ENCODE data around the gene FGD3.

FGD3 gene

GRCh38 chr9:93033531-93033930 lies 86.2 kb downstream of the FGD3 start:
- no peak overlapping the region for H3K4me3 ChIP-seq (ENCODE audit: low read depth, low read length)
- TF ChIP-seq CTCF (IDR thresholded peaks at IDR 0.05; ENCODE audit: low read depth, low read length, missing control alignments), result no peak
- in situ Hi-C loops (cut with HindIII; ENCODE audit: low pct_ligation_motif_present, low sequenced_read_pairs), result no loop called here
- no peaks in the 10 kb centered on the region for H3K36me3 ChIP-seq (replicated peaks)
- DNase-seq, result no peak
- no peak overlapping the region for H3K27ac ChIP-seq
- H3K27me3 ChIP-seq (replicated peaks), result no peaks in the 10 kb centered on the region

GRCh38 chr9:93035106-93035660 lies 87.9 kb downstream of the FGD3 start:
- H3K27ac ChIP-seq, result no peak overlapping the region
- H3K27me3 ChIP-seq (replicated peaks), result no peaks in the 10 kb centered on the region
- no peak for DNase-seq
- in situ Hi-C loops (cut with HindIII; ENCODE audit: low pct_ligation_motif_present, low sequenced_read_pairs), result no loop called here
- no peak for TF ChIP-seq CTCF (IDR thresholded peaks at IDR 0.05; ENCODE audit: low read depth, low read length, missing control alignments)
- H3K4me3 ChIP-seq (ENCODE audit: low read depth, low read length), result no peak overlapping the region
- no peaks in the 10 kb centered on the region for H3K36me3 ChIP-seq (replicated peaks)

- Histone ChIP-seq H3K27me3 (replicated peaks) (no peaks in the 10 kb centered on the region), H3K36me3 (replicated peaks) (no peaks in the 10 kb centered on the region), H3K27ac (no peak overlapping the region), H3K4me3 (ENCODE audit: low read depth, low read length) (no peak overlapping the region)
- no peak for TF ChIP-seq CTCF (IDR thresholded peaks at IDR 0.05; ENCODE audit: low read depth, low read length, missing control alignments)
- no peak for DNase-seq
- in situ Hi-C loops (cut with HindIII; ENCODE audit: low pct_ligation_motif_present, low sequenced_read_pairs), result no loop called here
Measured at GRCh38 chr9:93035821-93036351, 88.6 kb downstream of the FGD3 start.

DNA sequence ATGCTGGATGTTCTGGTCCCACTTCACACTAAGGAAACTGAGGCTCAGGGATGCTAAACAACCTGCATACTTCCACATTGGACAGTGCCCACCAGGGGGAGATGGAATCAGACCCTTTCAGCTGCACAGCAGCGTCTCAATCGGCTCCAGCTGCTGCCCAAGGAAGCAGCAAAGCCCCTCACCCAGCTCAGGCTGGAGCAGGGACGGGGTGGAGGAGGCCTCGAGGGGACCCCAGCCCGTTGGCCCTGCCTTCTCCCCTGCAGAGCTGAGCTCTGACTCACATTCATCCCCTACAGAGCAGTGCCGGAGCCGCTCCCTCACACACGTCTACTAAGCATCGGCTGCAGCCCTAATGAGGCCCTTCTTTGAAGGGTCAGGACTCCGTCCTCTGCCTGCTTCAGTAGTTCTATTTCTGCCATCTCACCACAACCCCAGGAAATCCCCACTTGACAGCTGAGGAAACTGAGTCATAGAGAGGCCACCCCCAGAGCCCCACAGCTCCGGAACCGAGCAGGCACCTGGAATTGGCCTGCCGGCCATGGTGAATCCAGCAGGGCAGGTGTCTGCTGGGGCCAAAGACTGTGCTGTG lies 89.7 kb downstream of the FGD3 start:
- in situ Hi-C loops (cut with HindIII; ENCODE audit: low pct_ligation_motif_present, low sequenced_read_pairs), result no loop called here
- DNase-seq, result no peak

DNA sequence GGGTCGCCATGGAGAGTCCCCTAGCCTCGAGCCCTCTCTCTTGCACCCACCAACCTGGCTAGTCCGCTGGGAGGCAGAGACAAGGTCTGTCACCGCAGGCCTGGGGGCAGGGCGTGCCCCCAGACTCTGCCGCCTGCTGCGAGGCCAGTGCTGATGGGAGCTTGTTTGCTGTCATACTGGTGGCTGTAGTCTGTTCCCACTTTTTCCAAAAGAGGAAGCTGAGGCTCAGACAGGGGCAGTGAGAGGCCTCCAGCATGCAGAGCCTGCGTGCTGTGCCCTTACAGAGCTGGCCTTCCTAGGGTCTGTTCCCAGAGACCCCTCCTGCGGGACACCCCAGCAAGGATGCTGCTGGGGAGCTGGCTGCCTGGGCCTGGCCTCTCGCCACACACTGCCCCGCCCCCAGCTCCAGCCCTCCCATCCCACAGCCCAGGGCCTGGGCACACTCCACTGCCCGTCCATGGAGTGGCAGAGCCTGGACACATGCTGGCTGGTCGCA lies 90.2 kb downstream of the FGD3 start:
- Histone ChIP-seq H3K36me3 (replicated peaks) (no peaks in the 10 kb centered on the region), H3K4me3 (ENCODE audit: low read depth, low read length) (no peak overlapping the region), H3K27ac (no peak overlapping the region), H3K27me3 (replicated peaks) (no peaks in the 10 kb centered on the region)
- no peak for DNase-seq
- in situ Hi-C loops (cut with HindIII; ENCODE audit: low pct_ligation_motif_present, low sequenced_read_pairs), result no loop called here
- no peak for TF ChIP-seq CTCF (IDR thresholded peaks at IDR 0.05; ENCODE audit: low read depth, low read length, missing control alignments)

More for the DNA sequence above, 89.7 kb downstream of the FGD3 start:
- Histone ChIP-seq H3K4me3 (ENCODE audit: low read depth, low read length) (no peak overlapping the region), H3K27me3 (replicated peaks) (no peaks in the 10 kb centered on the region), H3K36me3 (replicated peaks) (no peaks in the 10 kb centered on the region), H3K27ac (no peak overlapping the region)
- peak; percentile 15 for TF ChIP-seq CTCF (IDR thresholded peaks at IDR 0.05; ENCODE audit: low read depth, low read length, missing control alignments)
